Occipital lobe (tissue), 2 donors: ENCODE data around the gene ATP8B1. TPM values are rescaled to one million over a fixed set of nuclear protein-coding genes. Genes with fewer than 3 reads are reported as not detected.

Source experiments
- DNase-seq: peaks from one replicate; lab custom pipeline; 2025; lab: John Stamatoyannopoulos, UW
- total RNA-seq: library from RNA; depleted of rRNA; stranded (reverse); fragments of >200 nt; gene quantifications from one replicate; pipeline ENCODE4 v1.2.3, GENCODE V29; 2014

ATP8B1 gene
- total RNA-seq, 1 donor from 2014 or later, result 2.5 TPM

DNA sequence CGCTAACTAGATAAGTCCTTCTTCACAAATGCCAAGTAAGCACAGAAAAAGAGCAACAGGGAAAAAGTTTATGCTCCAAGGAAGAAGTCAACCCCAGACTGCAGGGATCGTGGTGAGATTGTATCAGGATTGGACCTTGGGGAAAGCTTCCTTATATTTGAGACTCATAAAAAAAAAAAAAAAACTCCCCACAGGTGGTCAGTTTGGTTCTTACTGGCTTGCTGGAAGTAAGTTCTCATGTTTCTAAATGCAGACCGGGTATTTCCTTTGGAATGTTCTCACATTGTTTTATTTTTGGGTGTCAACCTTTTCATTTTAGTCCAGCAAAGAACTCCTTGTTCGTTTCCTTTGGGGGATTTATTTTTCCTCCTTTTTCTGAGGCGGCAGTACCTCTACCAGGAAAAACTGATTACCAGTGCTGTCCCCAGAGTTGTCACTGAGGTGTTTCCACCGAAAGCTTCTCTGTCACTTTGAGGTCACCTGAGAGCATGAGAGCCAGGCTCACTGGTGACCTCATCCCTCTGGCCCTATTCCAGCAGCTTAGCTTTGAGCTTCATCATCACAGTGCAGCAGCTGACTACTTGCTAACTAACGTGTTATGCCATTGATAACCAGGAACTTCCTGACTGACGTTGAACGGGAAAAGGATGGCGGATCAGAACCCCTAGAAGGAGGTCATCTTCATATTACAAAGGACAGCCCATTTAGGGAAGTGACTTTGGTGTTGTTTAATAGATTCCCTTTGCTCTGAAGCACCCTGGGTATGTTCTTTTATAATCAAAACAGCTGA is 16.8 kb upstream of the ATP8B1 start:
- DNase-seq, result no peak

DNA sequence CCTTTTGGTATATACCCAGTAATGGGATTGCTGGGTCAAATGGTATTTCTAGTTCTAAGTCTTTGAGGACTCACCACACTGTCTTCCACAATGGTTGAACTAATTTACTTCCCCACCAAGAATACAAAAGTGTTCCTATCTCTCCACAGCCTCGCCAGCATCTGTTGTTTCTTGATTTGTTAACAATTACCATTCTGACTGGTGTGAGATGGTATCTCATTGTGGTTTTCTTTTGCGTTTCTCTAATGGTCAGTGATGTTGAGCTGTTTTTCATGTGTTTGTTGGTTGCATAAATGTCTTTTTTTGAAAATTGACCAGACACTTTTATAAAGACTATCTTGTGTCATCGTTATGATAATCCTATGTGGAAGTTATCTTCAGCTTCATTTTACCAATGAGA is 16.0 kb upstream of the ATP8B1 start:
- DNase-seq, result no peak

GRCh38 chr18:57816208-57816954 is 13.3 kb upstream of the ATP8B1 start:
- no peak for DNase-seq

GRCh38 chr18:57814555-57814954 is 11.4 kb upstream of the ATP8B1 start:
- DNase-seq, result no peak

DNA sequence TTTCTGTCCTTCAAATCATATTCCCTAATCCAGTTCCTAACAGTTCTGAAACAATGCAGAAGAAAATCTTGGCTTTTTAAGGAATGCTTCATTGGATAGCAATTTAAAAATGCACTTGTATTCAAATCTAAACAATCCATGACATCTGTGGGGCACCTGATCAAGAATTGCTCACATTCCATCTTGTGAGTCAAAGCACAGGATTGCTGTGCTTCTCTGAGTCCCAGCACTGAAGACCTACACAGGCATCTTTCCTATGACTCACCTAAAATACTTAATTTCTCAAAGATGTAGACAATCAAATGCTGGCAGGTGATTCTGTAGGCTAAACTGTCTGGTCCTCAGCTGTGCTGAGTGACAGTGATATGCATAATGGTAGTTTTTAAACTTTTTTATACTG is 10.1 kb upstream of the ATP8B1 start:
- DNase-seq, result no peak

DNA sequence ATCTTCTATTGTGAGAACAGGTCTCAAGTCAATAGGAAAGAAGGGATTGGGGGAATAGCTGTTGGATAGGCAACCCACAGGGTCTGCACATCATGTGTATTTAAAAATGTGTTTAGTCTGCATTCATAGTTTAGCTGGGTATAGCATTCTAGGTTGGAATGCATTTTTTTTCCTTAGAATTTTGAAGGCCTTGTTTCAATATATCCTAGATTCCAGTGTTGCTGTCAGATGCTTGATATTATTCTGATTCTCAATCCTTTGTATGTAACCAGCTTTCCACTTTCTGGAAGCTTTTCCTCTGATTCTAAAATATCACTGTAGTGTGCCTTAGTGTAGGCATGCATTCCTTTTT is 9.0 kb upstream of the ATP8B1 start:
- no peak for DNase-seq

DNA sequence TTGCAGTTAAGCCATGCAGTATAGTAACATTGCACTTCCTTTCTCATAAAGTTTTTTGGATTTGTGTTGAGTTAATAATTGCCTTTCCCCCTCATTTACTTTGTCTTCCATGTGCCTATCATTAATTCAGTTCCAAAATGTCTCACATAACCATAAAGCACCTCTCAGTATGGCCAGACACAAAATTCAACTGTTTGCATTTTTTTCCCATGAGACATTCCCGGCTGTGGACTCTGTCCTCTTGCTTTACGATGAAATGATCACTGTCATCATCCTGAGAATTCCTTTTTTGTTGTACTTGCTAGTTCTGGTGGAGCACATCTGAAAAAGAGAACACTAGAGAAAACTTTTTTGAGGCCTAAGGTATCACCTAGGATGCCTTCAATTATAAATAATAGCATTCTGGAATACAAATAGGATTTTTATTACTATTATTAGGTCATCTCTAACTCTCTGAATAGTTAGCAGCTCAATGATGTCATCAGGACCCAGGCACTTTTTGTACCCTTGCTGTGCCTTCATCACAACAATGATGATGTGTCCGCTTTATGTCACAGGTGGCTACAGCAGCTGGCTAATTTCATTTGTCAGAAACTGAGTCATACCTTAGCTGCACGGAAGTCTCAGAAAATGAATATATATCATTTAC is 8.5 kb upstream of the ATP8B1 start:
- DNase-seq, result no peak

DNA sequence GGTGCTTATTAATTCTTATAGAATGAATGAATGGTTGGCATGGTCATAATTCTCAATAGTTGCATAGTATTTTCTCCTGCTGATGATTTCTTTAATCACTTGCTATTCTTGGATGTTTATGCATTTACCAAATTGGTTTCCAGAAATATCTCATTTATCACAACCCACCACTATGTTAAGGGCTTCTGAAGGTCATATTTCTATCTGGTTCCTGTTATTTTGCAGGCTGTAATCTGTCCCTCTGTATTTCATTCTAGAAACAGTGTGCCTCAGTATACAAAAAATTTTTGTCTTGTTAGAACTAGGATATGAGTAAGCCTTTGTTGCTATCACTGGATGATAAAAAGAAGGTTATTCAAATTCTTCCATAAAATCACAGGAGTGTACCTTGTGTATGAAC is 6.1 kb upstream of the ATP8B1 start:
- no peak for DNase-seq

GRCh38 chr18:57807336-57808117 is 4.4 kb upstream of the ATP8B1 start:
- no peak for DNase-seq

DNA sequence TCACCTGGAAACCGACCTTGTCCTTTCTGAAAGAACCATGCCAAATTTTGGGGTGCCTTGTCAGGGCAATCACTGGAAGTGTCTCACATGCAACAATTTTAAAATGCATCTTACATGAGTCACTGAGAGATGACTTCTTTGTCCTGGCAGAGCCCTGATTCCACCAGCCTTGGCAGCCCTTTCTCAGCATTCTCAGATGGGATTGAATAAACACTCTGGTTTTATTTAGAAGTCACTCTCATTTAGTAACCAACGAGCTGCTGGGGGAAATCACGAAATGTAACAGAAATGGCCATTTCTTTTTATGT is 3.8 kb upstream of the ATP8B1 start:
- no peak for DNase-seq

- DNase-seq, result no peak
Observed at GRCh38 chr18:57806201-57806977, 3.3 kb upstream of the ATP8B1 start.

GRCh38 chr18:57805117-57805516 is 2.0 kb upstream of the ATP8B1 start:
- DNase-seq, result no peak

- no peak for DNase-seq
Observed at GRCh38 chr18:57804557-57804956, 1.4 kb upstream of the ATP8B1 start.

DNA sequence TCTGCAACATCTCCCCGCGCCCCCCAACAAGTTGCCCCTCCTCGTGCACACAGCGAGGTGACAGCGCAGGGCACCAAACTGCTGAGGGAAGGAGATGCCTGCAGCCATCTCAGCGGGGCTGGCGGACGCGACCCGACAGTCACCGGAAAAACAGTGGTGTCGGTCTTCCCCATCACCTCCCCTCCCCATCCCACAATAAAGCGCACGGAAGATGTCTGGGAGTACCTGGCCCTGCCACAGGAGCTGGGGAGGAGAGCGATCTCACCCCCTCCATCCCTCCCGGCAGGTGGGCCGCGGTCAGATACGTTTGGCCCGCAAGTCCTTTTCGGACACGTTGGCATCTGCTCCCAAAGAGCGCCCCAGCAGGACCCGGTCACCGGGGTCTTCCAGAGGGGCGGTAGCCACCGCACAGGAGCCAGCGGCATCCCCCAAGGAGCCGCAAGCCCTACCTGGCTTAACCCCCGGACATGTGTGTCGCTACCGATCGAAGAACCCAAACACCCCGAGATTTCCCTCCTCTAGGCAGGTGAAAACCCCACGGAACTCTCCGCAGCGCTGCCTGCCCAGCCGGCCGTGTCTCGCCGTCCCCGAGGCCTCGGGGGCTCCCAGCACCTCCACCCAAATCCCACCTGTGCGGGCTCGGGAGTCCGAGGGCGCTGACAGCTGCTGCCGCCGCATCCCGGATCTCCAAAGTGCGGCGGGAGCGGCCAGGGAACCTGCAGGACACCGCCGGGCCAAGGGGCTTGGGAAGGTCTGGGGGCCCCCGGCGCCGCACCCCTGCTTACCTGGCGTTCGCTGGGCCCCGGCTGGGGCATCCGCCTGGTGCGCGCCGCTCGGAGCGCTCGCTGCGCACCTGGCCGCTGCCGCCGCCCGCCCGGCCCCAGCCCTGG is 657 bp downstream of the ATP8B1 start:
- DNase-seq, result no peak

DNA sequence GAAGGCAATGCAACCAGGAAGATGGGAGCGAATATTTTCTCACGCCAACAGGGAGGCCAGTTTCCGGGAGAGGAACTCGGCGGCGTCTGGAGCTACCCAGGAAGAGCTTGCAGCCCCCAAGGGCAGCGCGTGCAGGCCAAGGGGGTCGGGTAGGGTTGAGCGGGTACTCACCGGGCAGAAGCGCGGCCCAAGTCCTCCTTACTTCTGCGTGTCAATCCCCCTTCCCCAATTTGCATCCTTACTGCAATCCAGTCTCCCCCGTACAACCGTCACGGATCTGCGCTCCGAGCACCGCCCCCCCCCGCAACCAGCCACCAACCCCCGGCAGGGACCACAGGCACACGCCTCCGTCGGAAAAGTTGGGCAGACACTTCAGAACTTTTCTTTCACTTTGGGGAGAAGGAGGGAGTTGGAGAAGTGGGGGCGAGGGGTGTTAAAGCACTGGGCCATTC is 1.3 kb downstream of the ATP8B1 start:
- no peak for DNase-seq

GRCh38 chr18:57801325-57801724 is 1.8 kb downstream of the ATP8B1 start:
- DNase-seq, result no peak

DNA sequence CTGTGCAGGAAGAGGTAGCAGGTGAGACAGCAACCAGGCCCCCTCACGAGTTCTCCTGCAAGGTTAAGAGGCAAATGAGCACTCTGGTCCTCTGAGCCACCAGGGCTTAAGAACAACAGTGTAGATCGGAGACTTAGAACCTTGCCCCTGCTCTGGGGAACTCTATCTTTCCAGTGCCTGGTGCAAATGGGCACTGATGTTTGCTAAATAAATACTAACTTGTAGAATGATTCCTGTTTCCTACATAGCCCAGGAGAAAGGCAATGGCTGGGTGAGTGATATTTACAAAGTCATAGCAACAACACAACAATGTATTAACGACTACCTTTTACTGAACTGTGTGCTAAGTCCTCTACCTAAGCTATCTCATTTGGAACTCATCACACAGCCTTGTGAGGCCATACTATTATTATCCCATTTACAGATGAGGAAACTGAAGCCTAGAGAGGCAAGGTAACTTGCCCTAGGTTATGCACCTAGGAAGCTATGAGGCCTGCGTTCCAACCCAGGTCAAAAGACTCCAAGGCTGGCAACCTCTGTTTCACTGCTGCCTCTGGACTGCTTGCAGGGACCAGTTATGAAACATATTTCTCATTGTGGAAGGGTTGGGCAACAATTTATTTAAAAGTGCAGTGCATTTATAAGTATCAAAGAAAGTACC is 4.3 kb downstream of the ATP8B1 start:
- no peak for DNase-seq

- no peak for DNase-seq
Observed at GRCh38 chr18:57797209-57797651, 5.9 kb downstream of the ATP8B1 start.

GRCh38 chr18:57794951-57795728 is 8.0 kb downstream of the ATP8B1 start:
- DNase-seq, result no peak
